GM21526 (cell line): ENCODE results near the gene HIC1.
A peak's percentile ranks its signal among the peaks of the same experiment; 100 is the strongest.

Experiments
- ATAC-seq: cut with Tn5 transposase; IDR thresholded peaks from one replicate; pipeline ENCODE4 v1.9.1; 2021; ENCODE audit warnings: moderate library complexity; ENCODE audit not compliant: unreplicated experiment, low FRiP score

Gene HIC1

DNA sequence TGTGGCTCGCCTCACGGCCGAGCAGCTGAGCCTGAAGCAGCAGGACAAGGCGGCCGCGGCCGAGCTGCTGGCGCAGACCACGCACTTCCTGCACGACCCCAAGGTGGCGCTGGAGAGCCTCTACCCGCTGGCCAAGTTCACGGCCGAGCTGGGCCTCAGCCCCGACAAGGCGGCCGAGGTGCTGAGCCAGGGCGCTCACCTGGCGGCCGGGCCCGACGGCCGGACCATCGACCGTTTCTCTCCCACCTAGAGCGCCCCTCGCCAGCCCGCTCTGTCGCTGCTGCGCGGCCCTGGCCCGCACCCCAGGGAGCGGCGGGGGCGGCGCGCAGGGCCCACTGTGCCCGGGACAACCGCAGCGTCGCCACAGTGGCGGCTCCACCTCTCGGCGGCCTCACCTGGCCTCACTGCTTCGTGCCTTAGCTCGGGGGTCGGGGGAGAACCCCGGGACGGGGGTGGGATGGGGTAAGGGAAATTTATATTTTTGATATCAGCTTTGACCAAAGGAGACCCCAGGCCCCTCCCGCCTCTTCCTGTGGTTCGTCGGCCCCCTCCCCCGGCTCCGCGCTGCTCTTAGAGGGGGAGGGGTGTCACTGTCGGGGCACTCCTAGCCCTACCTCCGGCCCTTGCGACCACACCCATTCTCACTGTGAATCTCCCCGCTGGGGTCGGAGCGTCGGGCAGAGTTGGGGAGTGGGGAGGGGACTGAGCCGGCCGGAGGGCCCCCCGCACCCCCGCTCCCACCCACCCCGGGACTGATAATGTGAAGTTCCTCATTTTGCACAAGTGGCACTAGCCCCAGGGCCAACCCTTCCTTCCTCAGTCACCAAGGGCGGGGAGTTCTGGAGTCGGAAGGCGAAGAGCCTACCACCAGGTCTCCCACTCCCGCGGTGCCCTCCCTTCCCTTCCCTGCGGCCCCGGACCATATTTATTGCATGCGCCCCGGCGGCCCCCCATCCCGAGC is 4.0 kb downstream of the HIC1 start:
- ATAC-seq = no peak

DNA sequence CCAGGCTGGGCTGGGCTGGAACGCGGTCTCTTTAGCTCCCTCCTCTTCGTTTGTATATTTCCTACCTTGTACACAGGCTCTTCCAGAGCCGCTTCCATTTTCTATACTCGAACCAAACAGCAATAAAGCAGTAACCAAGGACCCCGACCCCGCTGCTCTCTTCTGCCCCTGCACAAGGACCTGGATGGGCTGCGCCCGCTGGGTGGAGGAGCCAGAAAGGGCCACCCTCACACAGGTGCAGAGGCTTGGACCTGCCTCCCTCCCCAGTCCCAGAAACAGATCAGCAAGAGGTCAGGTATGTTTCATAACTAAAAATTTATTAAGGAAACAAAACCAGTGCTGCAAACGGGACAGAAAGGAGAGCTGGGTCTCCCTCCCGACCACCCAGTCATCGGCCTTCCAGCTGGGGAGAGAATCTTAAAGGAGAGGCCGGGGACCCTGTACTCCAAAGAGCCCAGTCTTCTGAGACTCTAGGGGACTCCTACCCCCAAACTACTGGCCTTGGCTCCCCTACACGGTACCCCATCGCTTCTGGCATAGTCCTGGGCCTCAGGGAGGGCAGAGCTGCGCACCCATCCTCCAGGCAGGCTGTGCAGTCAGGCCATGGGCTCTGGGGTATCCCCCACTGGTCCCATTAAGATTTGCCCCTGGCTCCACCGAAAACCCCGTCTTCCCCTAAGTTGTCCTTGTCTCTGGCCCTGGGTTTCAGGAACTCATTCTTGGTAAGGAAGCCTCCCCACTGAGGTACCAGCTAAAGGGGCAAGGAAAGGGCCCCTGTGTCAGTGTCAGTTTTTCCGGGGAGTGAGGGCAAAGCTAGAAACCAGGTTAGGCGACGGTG is 4.9 kb downstream of the HIC1 start:
- ATAC-seq = no peak

DNA sequence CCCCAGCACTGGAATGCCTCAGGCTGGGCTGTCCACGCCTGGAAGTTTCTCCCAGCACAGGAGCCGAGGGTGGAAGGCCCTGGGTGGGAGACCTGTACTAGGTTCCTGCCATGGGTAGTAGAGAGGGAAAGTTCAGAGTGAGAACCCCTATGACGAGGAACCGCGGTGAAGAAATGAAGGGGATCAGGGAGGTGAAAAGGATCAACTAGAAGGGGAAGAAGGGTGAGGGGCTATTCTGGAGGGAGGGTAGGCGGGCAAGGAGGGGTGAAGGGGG is 5.4 kb downstream of the HIC1 start:
- no peak for ATAC-seq

DNA sequence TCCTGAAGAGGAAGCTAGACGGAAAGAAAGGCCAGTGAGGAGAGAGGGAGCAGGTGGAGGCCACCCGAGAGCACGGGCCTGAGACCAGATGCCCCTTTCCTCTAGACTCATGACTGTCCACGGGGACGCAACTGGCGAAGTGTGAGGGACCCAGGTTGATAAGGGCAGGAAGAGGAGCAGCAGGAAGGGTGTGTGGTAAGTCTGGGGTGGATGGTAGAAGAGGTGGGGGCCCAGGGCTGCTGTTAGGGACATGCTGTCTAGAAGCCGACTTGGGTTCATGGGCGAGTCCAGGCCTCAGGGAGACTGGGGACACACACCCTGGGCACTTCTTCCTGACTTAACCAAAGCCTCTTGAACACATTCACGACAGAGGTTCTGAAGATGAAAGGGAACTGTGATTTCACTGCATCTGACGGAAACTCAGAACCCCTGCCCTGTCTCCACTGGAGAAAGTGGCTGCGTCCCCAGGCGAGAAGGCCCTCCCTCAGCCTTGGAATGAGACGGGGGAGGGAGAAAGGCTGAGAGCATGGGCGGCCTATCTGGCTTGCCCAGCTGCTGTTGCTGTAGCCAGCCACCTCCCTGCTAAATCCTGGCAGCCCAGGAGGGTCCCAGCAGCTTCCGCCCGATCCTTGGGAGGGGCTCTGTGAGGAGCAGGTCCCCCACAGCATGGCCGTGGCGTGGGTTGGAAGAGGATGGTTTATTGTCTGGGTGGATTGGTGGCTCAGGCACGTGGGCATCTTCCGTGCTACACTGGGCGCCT is 6.0 kb downstream of the HIC1 start:
- no peak for ATAC-seq

DNA sequence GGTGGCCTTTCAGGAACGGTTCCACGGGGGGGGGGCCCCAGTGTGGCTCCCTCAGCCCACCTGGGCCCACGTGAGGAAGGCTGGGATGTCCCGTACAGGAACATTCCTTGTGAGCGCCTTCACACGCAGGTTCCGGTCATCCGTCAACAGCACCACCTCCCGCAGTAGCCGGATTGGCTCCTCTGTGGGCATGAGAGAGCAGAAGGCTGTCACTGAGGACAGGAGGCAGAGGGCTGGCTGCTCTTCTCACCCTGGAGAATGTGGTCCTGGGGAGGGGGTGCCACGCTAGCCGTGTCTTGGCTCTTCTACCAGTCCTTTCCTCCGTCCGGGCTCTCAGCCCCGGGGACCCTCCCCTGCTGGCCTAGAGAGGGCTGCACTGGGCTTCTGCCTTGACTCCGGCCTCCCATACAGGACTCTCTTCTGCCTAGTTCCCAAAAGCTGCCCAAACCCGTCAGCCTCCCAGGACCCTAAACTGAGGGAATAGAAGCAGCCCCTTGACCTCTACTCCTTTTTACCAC is 6.6 kb downstream of the HIC1 start:
- no peak for ATAC-seq

DNA sequence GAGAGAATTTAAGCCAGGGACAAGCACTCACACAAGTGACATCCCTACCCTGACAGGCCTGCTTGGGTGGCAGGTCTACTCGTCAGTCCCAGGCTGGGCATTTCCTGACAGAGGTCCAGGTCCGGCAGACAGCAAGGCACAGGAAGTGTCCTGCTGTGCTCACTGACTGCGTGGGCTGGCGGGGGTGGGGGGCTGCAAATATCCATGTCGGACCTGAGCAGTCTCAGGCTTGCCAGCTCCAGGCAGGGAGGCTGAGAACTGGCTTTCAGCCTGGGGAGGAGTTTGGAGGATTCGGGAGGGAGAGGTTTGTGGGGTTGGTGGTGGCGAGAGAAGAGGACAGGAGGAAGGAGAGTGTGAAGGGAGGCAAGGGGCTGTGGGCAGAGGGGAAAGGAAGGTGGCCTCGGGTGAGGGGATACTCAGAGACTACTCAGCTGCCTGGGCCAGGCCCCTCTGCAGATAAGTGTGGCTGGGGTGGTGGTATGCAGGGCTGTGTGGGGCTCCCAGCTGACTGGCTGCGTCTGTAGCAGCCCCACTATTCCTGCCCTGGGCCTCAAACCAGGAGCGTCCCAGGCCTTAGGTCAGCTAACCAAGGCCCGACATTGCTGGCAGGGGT is 7.8 kb downstream of the HIC1 start:
- no peak for ATAC-seq

DNA sequence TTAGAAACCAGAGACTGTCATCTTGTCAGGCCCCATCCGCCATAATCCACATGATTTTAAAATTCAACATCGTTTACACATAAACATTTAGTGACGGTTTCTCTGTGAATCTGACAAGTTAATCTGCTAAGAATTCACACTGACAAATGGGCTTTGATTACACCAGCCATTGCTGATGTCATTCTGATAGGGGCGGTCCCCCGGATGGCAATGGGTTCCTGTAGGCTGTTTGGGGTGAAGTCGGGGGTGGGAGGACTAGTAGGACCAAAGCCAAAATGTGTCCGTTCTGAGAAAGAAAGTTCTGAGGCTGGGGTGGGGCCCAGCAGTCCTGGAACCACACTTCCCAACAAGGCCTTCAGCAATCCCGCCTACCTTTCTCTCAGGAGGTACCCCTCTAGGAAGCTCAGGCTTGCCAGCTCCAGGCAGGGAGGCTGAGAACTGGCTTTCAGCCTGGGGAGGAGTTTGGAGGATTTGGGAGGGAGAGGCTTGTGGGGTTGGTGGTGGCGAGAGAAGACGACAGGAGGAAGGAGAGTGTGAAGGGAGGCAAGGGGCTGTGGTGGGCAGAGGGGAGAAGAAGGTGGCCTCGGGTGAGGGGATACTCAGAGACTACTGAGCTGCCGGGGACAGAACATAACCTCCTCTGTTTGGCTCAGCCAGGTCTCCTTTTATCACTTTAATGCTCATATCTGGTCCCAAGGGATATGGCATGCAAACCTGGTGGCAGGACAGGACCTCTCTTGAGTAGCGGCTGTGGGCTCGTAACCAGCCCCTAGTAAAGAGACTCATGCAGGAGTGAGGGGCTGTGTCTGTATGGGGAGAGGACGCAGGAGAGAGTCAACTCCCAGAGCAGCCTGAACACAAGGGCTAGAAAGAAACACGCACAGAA is 8.6 kb downstream of the HIC1 start:
- ATAC-seq = no peak

DNA sequence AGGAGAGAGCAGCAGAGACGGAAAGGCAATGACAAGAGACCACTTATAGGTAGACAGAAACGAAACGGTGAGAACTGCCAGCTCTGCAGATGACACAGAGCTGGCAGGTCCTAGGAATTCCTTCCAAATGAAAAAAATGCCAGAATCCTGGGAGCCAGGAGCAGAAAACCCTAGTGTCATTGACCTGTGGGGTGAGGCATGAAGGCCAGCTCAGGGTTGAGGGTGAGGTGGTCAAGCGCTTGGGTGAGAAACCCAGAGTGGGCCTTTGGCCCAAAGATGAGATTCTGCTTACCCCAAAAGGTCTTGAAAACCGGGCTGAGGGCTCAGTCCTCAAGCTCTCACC is 9.2 kb downstream of the HIC1 start:
- no peak for ATAC-seq

DNA sequence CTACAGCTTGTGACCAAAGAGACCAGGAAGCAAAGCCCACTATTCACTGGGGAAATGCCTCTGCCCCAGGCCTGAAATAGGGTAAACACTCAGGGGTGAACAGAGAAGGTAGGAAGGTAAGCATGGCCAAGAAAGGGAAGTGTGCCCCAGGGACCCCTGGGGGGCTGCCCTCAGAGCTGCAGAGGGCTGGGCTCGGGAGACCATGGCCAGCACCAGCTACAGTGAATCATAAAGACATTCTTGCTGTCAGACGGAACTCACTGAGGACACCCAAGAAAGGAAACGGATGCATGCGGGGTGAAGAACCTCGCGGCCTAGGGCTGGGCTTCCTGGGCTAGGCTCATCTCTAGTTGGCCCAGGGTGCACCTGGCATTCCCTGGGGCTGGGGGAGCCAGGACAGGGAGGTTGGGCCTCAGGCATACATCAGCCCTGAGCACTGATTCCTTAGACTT is 9.6 kb downstream of the HIC1 start:
- ATAC-seq = no peak

DNA sequence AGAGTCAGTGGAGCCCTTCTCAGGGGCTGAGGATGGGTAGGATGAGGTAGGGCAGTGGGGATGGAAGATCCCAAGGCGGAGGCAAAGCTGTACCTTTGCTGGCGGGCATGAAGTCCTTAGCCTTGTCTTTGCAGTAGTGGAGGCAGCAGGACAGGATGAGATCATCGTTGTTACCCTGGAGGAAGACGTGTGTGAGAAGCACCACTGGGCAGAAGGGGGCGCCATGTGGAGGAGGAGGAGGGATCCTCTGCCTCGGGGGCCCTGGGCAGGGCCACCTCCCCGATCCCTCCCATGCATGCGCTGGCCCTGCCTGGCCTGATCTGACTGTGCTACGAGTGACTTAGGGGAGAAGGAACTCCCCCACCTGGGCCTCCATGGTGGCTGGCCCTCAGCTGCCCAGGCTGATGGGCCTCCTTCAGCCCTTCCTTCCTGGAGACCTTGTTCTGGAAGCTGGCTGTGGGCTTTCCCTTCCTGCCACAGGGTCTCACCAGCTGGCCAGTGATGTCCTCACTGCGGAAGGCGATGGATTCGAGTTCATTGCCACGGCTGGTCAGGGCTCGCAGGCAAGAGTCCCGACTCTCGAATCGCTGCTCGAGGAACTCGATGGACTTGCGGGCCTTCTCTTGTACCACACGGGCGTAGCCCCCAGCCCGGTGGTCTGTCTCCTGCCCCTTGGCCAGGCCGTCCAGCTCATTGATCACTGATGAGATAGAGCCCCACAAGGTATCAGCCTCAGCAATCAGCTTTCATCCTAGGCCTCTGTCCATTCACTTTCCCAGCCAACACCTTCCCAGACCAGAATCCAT is 10.3 kb downstream of the HIC1 start:
- no peak for ATAC-seq

DNA sequence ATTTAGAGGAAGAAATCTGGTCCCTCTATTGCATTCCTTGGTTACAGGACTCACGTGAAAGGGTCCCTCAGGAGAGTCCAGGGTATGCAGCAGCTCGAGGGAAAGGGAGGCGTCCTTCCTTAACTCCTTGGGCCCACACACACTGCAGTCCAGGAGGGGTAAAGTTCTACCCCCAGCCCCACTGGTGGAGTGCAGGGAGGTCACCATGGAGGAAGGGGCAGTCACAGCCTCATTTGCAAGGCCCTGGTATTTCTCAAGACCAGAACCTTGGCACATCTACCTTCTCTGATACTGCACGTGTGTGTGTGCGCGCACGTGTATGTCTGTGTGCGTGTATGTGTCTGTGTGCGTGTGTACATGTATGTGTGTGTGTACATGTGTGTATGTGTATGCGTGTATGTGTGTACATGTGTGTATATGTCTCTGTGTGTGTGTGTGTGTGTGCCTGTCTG is 11.1 kb downstream of the HIC1 start:
- no peak for ATAC-seq

DNA sequence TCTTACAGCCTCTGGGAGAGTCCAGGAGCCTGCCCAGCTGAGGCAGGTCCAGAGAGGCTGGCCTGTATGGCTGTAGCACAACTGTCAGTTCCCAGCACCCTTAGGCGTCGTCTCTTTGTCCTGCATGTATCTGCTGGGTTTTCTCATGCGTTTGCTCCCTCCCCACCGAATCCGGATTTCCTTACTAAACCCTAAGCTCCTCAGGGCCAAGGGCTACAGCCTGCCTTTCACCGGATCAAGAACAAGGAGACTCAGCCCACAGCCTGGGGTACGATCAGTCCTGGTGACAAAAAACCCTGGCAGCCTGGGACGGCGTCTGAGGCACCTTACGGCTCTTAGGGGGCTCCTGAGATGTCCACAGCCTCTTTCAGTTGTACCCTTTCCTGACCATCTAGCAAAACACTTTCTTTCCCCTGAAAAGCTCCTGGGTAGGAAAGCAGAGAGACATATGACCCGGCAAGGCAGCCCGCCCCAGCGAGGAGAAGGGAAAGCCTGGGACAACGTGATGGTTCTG is 12.2 kb downstream of the HIC1 start:
- no peak for ATAC-seq

DNA sequence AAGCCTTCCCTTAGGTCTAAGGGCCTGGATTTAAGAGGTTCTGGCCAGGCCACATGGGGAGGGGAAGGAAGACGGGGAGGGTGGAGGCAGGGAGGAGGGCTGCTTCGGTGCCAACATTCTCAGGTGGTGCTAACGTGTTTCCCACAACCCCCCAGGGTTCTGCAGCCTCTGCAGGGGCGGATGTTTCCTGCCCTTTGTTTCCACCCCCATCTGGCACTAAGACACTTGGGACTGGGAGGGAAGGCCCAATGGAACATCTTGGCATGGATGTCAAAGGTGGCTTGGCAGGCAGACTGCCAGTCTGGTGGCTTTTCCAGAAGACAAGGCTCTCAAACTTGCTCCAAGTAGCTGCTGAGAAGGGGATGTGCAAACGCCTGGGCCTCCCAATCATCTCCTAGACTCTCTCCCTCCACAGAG is 12.7 kb downstream of the HIC1 start:
- ATAC-seq = no peak

DNA sequence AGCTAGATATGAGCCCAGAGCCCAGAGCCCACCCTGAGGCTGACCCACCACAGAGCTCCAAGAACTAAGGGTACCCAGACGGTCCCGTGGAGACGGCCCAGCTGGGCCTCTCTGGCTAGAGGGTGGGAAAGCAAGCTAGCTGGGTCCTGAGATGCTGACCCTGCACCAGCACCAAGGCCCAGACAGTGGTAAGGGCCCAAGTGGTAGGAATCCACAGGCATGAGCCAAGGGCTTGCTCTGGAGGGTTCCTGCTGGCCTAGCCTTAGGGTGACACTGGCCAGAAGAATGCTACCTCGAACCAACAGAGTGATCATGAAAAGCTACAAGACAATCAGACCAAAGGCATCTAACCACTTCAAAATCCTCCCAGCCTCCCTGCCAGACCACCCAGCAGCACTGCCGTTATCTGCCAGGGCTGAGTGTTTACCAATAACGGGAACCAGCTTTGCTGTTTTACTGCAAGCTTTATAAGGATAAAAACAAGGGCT is 13.2 kb downstream of the HIC1 start:
- no peak for ATAC-seq

DNA sequence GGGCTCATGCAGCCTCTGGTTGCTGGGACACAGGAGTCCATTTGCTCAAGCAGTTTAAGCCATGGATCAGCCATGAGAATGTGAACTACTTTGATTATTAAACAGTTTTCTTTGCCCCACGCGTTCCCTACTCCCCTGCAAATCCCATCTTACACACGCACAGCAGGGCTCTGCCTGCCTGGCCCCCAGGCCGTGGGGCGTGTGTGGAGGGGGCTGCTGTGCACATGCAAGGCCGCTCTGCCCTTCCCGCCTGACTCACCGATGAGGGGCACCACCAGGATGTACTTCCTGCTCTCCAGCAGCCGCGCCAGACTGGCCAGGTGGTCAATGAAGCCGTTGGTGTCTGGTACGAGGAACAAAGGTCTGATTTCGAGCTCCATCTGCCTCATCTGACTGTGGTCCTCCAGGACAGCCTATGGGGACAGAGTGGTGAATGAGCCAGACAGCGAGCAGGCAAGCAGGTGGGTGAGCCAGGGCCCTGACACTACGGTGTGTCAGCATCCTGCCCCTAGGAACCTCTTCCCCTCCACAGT is 13.7 kb downstream of the HIC1 start:
- ATAC-seq = no peak

DNA sequence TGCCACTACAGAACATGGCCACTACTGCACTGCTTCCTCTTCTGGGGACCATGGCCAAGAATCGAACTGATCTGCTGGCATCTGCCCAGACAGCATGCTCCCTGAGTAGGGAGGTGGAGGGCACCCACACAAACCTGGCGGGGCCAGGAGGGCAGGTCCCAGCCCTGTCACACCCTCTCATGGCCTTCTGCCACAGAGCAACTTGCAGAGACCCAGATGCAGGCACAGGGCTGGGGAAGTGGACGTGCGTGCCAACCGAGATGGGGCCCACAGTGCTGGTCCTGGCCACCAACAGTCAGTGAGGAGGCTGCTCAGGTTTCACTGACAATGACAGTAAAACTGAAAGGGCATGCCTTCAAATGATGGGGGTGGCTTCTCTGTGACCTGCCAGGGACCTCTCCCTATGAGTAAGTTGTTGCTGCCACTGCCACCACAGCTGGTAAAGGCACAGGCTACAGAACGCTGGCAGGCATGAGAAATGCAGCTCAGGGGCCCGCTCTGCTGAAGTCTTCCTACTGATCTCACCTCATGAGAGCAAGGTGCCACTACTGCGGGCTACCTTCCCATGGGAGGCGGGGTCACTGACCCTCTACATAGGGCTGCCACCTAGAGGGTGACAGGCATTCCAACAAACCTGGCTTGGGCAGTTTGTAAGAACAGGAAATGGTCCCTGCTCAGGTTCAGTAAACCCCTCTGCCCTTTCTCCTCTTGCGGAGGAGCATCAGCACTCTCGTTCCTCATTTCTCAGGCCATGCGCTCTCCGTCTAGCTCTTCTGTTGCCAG is 15.5 kb downstream of the HIC1 start:
- ATAC-seq = peak; percentile 56

DNA sequence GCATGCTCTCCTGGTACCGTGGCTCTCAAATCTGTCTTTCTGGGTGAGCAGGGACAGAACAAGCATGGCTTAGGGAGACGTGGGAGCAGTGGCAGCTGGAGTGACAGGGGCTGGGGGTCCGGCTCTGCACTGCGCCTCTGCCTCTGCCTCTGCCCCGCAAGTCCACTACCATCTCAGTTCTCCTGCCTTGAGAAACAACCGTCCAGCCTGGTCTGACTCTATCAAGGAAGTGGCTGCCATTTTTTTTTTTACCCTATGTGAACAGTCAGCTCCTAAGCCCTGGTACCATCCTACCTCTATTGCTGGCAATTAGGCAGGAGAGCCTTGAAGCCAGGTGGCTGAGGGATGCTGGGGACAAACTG is 16.1 kb downstream of the HIC1 start:
- ATAC-seq = no peak
